Small intestine (tissue), 7 donors: Measurements from ENCODE around the gene PCNP. TPM values are rescaled to one million over a fixed set of nuclear protein-coding genes. Genes with fewer than 3 reads are reported as not detected.
"Not testable (repeated sequence)": the region's sequence is repeated elsewhere in the genome, so short reads cannot be mapped to it uniquely, and the experiment has no call there.

Source experiments
- DNase-seq, 2 donors: peaks; one replicate each; pipeline versions ENCODE4 v3.0.0 to v3.0.0-alpha.2; 2013
- FAIRE-seq: peaks from 2 replicates; lab custom pipeline; 2012; peaks lifted over from hg19 to GRCh38; lab: Jason Lieb, UNC
- H3K27ac ChIP-seq, 3 donors: one replicate each; pipeline ENCODE4 v1.5.1; 2013; ENCODE audit warnings: low read length in 2 of 3, mild to moderate bottlenecking in 2 of 3, control low read depth in 1 of 3, inconsistent platforms in 1 of 3, low read depth in 1 of 3, moderate library complexity in 1 of 3
- H3K27me3 ChIP-seq, 3 donors: one replicate each; pipeline ENCODE4 v1.6.1; 2013; ENCODE audit warnings: low read length in 3 of 3, inconsistent platforms in 1 of 3; ENCODE audit not compliant: control insufficient read depth in 3 of 3, insufficient read depth in 3 of 3
- H3K36me3 ChIP-seq, 3 donors: one replicate each; pipeline ENCODE4 v1.6.1; 2013; ENCODE audit warnings: low read length in 3 of 3, inconsistent platforms in 1 of 3, low read depth in 1 of 3, mild to moderate bottlenecking in 1 of 3, moderate library complexity in 1 of 3; ENCODE audit not compliant: control insufficient read depth in 3 of 3, insufficient read depth in 2 of 3
- H3K4me1 ChIP-seq, 3 donors: one replicate each; pipeline ENCODE4 v1.6.1; 2013; ENCODE audit warnings: low read length in 2 of 3, inconsistent platforms in 1 of 3, low read depth in 1 of 3, mild to moderate bottlenecking in 1 of 3, moderate library complexity in 1 of 3; ENCODE audit not compliant: control insufficient read depth in 3 of 3, insufficient read depth in 2 of 3
- H3K4me3 ChIP-seq, 3 donors: one replicate each; pipeline ENCODE4 v1.5.1; 2013; ENCODE audit warnings: low read length in 3 of 3, control low read depth in 1 of 3, inconsistent platforms in 1 of 3, low read depth in 1 of 3, mild to moderate bottlenecking in 1 of 3, moderate library complexity in 1 of 3
- H3K9me3 ChIP-seq, 2 donors: one replicate each; pipeline ENCODE4 v1.6.1; 2013; ENCODE audit warnings: low read depth in 1 of 2, low read length in 1 of 2; ENCODE audit not compliant: control insufficient read depth in 2 of 2, insufficient read depth in 1 of 2
- WGBS, 3 donors: extraction: QIAGEN DNeasy Blood & Tissue Kit; methylation state at CpG; one replicate each; pipeline ENCODE4 v1.1.7; 2013; 5-methylcytosine and 5-hydroxymethylcytosine counted together
- polyA plus RNA-seq, 4 donors: library from polyadenylated mRNA; stranded (reverse) in 3 of 4; unstranded in 1 of 4; fragments of 200-250 nt in 3 of 4; fragments of 120-200 nt in 1 of 4; gene quantifications; one replicate each; pipeline versions ENCODE4 v1.2.1 to v1.2.3, GENCODE V29; 2013
- donor health status: healthy with polysubstance abuse.
- donor health status: control.
- donor health status: control.
- donor health status: Bipolar disorder and iron deficiency.
- donor health status: healthy.

The PCNP gene
- polyA plus RNA-seq, 4 donors = 71.1 to 116 (median 76.9) TPM

DNA sequence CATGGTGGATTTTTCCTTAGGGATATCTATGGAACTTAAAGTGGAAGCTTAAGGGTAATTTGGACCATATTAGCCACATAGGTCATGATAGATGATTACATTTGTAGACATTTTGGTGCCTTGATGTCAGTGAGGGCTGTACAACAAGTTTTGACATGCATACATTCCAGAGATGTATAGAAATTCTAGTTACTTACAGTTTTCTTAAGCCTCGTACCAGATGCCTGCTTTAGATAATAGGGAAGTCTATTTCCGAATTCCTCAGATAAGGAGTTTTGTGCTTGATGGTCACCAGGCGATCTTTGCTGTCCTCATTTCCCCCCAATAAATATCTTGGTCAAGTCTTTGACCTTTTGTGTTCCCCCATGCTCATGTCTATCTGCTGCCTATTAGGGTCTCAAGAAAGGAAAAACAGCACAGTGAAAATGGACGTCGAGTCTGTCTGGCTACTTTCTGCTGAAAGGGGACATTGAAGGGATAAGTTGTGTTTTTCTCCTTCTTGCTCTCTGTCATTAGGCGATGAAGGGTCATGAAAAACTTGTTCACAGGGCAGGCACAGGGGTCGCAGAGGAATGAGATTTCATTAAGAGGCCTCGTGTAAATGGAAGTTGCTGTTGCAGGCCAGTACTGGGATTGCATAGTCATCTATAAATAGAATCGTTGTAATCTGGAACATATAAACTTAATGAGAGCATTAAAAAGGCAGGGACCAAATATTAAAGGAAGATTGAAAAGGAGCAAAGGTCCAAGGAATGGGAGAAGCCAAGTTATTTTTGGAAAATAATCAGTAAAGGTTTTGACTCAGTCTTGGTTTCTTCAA, 41.0 kb upstream of the PCNP start:
- Histone ChIP-seq H3K27ac (no peak overlapping the region), H3K9me3 (peaks cover 0 to 8% of the 10 kb centered on the region in 2 donors), H3K36me3 (no peaks in the 10 kb centered on the region), H3K27me3 (no peaks in the 10 kb centered on the region), H3K4me3 (no peak overlapping the region), H3K4me1 (no peaks in the 10 kb centered on the region)
- DNase-seq (no peak), FAIRE-seq (no peak)
- WGBS, 3 donors = 70 to 78% (median 72%) methylated on average over 9 of the region's 9 CpGs

DNA sequence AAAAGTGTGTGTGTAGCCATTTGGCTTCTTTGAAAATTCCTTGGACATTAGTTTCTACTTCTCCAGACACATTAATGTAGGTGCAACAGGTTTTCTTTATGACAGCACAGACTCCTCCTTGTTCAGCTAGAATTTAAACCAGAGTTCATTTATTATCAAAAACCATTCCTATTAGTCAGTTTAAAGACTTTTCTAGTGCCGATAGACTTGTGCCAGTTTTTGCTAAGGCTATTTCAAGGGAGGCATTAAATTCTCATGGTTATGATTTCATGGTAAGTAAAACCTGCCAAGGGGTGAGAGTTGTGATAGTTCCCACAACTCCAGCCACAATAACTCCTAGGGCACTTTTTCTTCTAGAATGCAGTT, 40.4 kb upstream of the PCNP start:
- Histone ChIP-seq H3K27ac (no peak overlapping the region), H3K9me3 (peaks cover 0 to 8% of the 10 kb centered on the region in 2 donors), H3K36me3 (no peaks in the 10 kb centered on the region), H3K4me3 (no peak overlapping the region), H3K27me3 (no peaks in the 10 kb centered on the region), H3K4me1 (no peaks in the 10 kb centered on the region)
- DNase-seq (no peak), FAIRE-seq (no peak)
- WGBS, 3 donors = 81 to 93% (median 83%) methylated on average over 1 of the region's 1 CpG

DNA sequence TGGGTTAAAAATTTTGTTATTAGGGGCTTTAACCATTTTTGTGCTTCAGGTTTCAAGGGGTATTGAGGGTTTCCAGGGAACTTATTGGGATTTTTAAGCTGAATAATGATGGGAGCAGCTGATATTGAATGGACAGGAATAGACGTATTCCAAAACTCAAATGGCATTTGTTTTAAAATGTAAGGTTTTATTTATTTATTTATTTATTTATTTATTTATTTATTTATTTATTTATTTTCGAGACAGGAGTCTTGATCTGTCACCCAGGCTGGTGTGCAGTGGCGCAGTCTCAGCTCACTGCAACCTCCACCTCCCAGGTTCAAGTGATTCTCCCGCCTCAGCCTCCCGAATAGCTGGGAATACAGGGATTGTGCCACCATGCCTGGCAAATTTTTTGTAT, 38.8 kb upstream of the PCNP start:
- Histone ChIP-seq H3K36me3 (no peaks in the 10 kb centered on the region), H3K4me3 (no peak overlapping the region), H3K27me3 (no peaks in the 10 kb centered on the region), H3K4me1 (no peaks in the 10 kb centered on the region), H3K9me3 (peaks cover 0 to 3% of the 10 kb centered on the region in 2 donors), H3K27ac (no peak overlapping the region)
- WGBS, 3 donors = 65 to 86% (median 75%) methylated on average over 5 of the region's 5 CpGs
- FAIRE-seq (no peak), DNase-seq (no peak)

DNA sequence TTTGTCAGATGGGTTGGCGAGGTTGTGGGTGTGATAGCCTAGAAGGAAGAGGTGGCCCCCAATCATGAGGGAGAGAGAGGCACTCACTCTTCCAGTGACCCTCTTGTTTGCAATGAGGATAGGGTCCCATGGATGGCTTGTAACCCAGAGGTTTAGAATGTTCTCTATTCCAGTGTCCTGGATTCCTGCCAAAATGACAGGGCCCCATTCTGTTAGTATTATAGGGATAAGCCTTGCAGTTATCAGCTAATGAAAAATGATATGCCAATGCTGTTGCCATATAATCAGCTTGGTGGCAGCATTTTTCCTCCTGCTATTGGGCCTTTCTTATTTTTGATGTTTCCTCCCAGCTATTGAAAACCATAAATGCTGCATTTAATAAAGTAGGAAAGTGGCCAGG, 37.7 kb upstream of the PCNP start:
- DNase-seq (no peak), FAIRE-seq (no peak)
- Histone ChIP-seq H3K27ac (no peak overlapping the region), H3K27me3 (no peaks in the 10 kb centered on the region), H3K9me3 (no peaks in the 10 kb centered on the region), H3K36me3 (no peaks in the 10 kb centered on the region), H3K4me3 (no peak overlapping the region), H3K4me1 (no peaks in the 10 kb centered on the region)
- WGBS, 3 donors = 82 to 95% (median 88%) methylated on average over 1 of the region's 1 CpG

DNA sequence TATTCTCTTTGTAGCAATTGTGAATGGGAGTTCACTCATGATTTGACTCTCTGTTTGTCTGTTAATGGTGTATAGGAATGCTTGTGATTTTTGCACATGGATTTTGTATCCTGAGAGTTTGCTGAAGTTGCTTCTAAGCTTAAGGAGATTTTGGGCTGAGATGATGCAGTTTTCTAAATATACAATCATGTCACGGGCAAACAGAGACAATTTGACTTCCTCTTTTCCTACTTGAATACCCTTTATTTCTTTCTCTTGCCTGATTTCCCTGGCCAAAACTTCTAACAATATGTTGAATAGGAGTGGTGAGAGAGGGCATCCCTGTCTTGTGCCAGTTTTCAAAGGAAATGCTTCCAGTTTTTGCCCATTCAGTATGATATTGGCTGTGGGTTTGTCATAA, 37.0 kb upstream of the PCNP start:
- H3K9me3 ChIP-seq, H3K4me3 ChIP-seq, H3K4me1 ChIP-seq, DNase-seq, H3K36me3 ChIP-seq, H3K27ac ChIP-seq, H3K27me3 ChIP-seq, FAIRE-seq: not testable (repeated sequence)
- WGBS, 3 donors = 73 to 92% (median 73%) methylated on average over 1 of the region's 1 CpG

DNA sequence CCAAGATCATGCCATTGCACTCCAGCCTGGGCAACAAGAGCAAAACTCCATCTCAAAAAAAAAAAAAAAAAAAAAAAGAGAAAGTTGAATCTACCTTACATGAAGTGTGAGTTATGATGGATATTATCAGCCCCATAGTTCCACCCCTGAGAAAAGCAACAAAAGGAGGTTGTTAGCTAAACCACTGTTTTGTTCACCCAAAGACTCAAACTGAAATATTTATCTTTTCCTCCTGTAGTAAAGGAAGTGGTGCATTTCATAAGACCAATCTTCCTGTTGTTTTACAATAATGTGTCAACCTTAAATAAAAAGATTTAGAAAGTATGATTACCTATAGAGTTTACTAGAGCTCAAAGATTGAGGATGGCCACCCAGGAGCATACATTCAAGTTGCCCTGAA, 31.0 kb upstream of the PCNP start:
- no peak for FAIRE-seq
- Histone ChIP-seq H3K4me3 (no peak overlapping the region), H3K9me3 (no peaks in the 10 kb centered on the region), H3K36me3 (no peaks in the 10 kb centered on the region), H3K4me1 (no peaks in the 10 kb centered on the region), H3K27me3 (no peaks in the 10 kb centered on the region), H3K27ac (peak overlapping the region in 1 of 3 donors; percentile 50)
- no peak for DNase-seq

DNA sequence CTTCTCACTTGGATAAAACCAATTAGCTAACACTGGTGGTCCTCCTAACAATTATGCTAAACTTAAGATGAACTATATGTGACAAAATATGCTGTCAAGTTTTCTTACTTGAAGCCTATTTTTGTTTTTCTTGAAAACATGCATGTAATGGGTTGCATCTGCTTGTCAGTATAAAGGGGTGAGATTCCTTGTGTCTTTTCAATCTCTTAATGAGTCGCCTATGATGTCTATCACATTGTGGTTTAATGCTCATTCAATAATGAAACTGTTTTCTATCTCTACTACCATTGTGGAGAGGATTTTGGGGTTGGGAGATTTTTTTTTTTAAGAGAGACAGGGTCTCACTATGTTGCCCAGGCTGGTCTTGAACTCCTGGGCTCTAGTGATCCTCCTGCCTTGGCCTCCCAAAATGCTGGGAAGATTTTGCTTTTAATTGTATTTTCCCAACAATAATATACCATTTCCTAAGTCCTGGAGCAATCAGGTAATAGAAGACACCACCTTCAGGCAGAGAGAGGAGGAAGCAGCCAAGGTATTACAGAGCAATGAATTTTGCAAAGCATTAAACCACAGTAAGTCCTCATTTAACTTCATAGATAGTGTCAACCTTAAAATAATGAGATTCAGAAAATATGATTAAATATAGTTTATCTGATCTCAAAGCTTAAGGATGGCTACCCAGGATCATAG, 29.7 kb upstream of the PCNP start:
- FAIRE-seq (no peak), DNase-seq (no peak)
- Histone ChIP-seq H3K9me3 (no peaks in the 10 kb centered on the region), H3K4me3 (no peak overlapping the region), H3K4me1 (peaks cover 0 to 5% (median 0%) of the 10 kb centered on the region in 3 donors), H3K27me3 (no peaks in the 10 kb centered on the region), H3K36me3 (no peaks in the 10 kb centered on the region), H3K27ac (no peak overlapping the region)
- WGBS, 3 donors = 42 to 73% (median 70%) methylated on average over 1 of the region's 1 CpG

DNA sequence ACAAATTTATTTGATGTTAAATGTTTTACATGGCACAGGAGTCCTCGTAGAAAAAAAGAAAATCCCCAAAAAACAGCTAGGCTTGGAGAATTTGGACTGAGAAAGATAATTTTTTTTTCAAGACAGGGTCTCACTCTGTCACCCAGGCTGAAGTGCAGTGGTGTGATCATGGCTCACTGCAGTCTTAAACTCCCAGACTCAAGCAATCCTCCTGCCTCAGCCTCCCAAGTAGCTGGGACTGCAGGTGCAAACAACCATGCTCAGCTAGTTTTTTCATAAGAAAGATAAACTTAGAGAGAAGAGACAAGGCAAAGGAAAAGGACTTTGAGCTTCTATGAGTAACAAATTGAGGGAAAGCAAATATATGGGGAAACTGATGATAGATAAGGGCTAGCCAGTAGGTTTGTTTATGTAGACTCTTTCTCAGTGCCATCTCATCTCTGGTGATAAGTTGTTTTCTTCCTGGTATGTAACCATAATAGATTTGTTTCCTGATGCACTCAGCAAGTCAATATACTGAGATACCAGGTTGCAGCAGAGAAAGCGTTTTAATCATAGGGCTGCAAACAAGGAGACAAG, 25.4 kb upstream of the PCNP start:
- H3K36me3 ChIP-seq = no peaks in the 10 kb centered on the region
- peaks cover 0 to 8% (median 0%) of the 10 kb centered on the region in 3 donors for H3K4me1 ChIP-seq
- DNase-seq (peak in 1 of 2 donors; percentile 49), FAIRE-seq (no peak)
- H3K4me3 ChIP-seq = no peak overlapping the region
- H3K9me3 ChIP-seq = peaks cover 0 to 10% of the 10 kb centered on the region in 2 donors
- WGBS, 3 donors = 52 to 66% (median 56%) methylated on average over 2 of the region's 2 CpGs
- no peak overlapping the region for H3K27ac ChIP-seq
- no peaks in the 10 kb centered on the region for H3K27me3 ChIP-seq
